GM21786 (cell line): ENCODE data around the gene MAX.
A peak's percentile ranks its signal among the peaks of the same experiment; 100 is the strongest.
"Not testable (repeated sequence)": the region's sequence is repeated elsewhere in the genome, so short reads cannot be mapped to it uniquely, and the experiment has no call there.

Source experiments
- ATAC-seq: cut with Tn5 transposase; IDR thresholded peaks from one replicate; pipeline ENCODE4 v1.9.1; 2021; ENCODE audit not compliant: unreplicated experiment

The MAX gene

GRCh38 chr14:65106316-65106715, 4.0 kb upstream of the MAX start:
- ATAC-seq, result no peak

GRCh38 chr14:65104791-65105190, 2.5 kb upstream of the MAX start:
- ATAC-seq, result no peak

GRCh38 chr14:65103150-65103760, 938 bp upstream of the MAX start:
- ATAC-seq, result no peak

- no peak for ATAC-seq
Measured at GRCh38 chr14:65101631-65102440, 481 bp downstream of the MAX start.

GRCh38 chr14:65100922-65101541, 1.3 kb downstream of the MAX start:
- no peak for ATAC-seq

- peak; percentile 18 for ATAC-seq
Measured at GRCh38 chr14:65098586-65098985, 3.7 kb downstream of the MAX start.

GRCh38 chr14:65096323-65097089, 5.8 kb downstream of the MAX start:
- ATAC-seq, result no peak

GRCh38 chr14:65095633-65096205, 6.6 kb downstream of the MAX start:
- ATAC-seq, result no peak

GRCh38 chr14:65092349-65092748, 10.0 kb downstream of the MAX start:
- ATAC-seq, result no peak

- not testable (repeated sequence) for ATAC-seq
Measured at GRCh38 chr14:65087835-65088234, 14.5 kb downstream of the MAX start.

- not testable (repeated sequence) for ATAC-seq
Measured at GRCh38 chr14:65086686-65087085, 15.6 kb downstream of the MAX start.

- no peak for ATAC-seq
Measured at GRCh38 chr14:65084554-65085505, 17.5 kb downstream of the MAX start.

GRCh38 chr14:65082930-65083329, 19.4 kb downstream of the MAX start:
- ATAC-seq, result no peak

GRCh38 chr14:65080960-65081747, 21.2 kb downstream of the MAX start:
- ATAC-seq, result no peak

- ATAC-seq, result no peak
Measured at GRCh38 chr14:65079768-65080167, 22.5 kb downstream of the MAX start.

GRCh38 chr14:65079201-65079600, 23.1 kb downstream of the MAX start:
- ATAC-seq, result no peak

- no peak for ATAC-seq
Measured at GRCh38 chr14:65077318-65077717, 25.0 kb downstream of the MAX start.

- no peak for ATAC-seq
Measured at GRCh38 chr14:65075628-65076325, 26.5 kb downstream of the MAX start.
